ENCODE measurements around the gene PPP6R3. TPM values are rescaled to one million over a fixed set of nuclear protein-coding genes. Genes with fewer than 3 reads are reported as not detected.

Gene PPP6R3
- total and polyA plus RNA-seq, 2 of the 8 experiments (the other 6 are each of a cell fraction or from before 2014, with no cell fraction given) = 44.6 to 150 TPM

DNA sequence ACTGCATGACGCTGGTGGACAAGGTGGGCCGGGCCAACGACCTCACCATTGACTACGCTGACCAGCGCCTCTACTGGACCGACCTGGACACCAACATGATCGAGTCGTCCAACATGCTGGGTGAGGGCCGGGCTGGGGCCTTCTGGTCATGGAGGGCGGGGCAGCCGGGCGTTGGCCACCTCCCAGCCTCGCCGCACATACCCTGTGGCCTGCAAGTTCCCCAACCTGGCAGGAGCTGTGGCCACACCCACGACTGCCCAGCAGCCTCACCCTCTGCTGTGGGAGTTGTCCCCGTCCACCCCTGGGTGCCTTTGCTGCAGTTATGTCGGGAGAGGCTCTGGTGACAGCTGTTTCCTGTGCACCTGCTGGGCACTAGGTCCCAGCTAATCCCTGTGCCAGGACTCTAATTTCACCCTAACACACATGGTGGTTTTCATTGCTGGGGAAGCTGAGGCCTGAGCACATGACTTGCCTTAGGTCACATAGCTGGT is 49.0 kb upstream of the PPP6R3 start (continued):
- TF ChIP-seq, protein P1, sequence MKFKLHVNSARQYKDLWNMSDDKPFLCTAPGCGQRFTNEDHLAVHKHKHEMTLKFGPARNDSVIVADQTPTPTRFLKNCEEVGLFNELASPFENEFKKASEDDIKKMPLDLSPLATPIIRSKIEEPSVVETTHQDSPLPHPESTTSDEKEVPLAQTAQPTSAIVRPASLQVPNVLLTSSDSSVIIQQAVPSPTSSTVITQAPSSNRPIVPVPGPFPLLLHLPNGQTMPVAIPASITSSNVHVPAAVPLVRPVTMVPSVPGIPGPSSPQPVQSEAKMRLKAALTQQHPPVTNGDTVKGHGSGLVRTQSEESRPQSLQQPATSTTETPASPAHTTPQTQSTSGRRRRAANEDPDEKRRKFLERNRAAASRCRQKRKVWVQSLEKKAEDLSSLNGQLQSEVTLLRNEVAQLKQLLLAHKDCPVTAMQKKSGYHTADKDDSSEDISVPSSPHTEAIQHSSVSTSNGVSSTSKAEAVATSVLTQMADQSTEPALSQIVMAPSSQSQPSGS (IDR thresholded peaks at IDR 0.05; ENCODE audit: low read length) = no peak
- TF ChIP-seq KDM4A (IDR thresholded peaks at IDR 0.05; ENCODE audit: low read depth, low read length, severe bottlenecking) (no peak), TAF7 (optimal IDR thresholded peaks at IDR 0.05; ENCODE audit: borderline replicate concordance, low read depth, low read length) (no peak), FOSL1 (IDR thresholded peaks at IDR 0.05; ENCODE audit: insufficient read depth, low read depth, low read length) (no peak), CBX8 (IDR thresholded peaks at IDR 0.05; ENCODE audit: borderline replicate concordance, low read depth, low read length) (no peak), ASH2L (IDR thresholded peaks at IDR 0.05; ENCODE audit: low read length) (no peak), CHD1 (IDR thresholded peaks at IDR 0.05; ENCODE audit: low read depth, low read length) (no peak), BACH1 (IDR thresholded peaks at IDR 0.05; ENCODE audit: low read length) (no peak), RXRA (IDR thresholded peaks at IDR 0.05; ENCODE audit: insufficient read depth, low read depth, low read length) (no peak)
- TF ChIP-seq, protein P2, sequence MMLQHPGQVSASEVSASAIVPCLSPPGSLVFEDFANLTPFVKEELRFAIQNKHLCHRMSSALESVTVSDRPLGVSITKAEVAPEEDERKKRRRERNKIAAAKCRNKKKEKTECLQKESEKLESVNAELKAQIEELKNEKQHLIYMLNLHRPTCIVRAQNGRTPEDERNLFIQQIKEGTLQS (IDR thresholded peaks at IDR 0.05; ENCODE audit: insufficient read depth, low read depth, low read length) = no peak
